ENCODE data around the gene FN3KRP.
"Not testable (repeated sequence)": the region's sequence is repeated elsewhere in the genome, so short reads cannot be mapped to it uniquely, and the experiment has no call there.

Gene FN3KRP

GRCh38 chr17:82740906-82741759, 24.6 kb downstream of the FN3KRP start:
- Histone ChIP-seq H3K9me3 (peaks cover 0 to 14% (median 7%) of the 10 kb centered on the region in 3 donors), H3K27ac (no peak overlapping the region), H3K36me3 (peaks cover 42 to 61% (median 58%) of the 10 kb centered on the region in 3 donors), H3K4me3 (no peak overlapping the region), H3K4me1 (peaks cover 0 to 15% (median 4%) of the 10 kb centered on the region in 4 donors), H3K27me3 (no peaks in the 10 kb centered on the region)
- no peak for TF ChIP-seq CTCF (IDR thresholded peaks at IDR 0.05)
- intact Hi-C loops (cut with DNase I; ENCODE audit: low total_unique reads), result no loop called here
- no peak for DNase-seq

GRCh38 chr17:82743344-82744219, 27.1 kb downstream of the FN3KRP start:
- Histone ChIP-seq H3K9me3 (peaks cover 0 to 14% (median 10%) of the 10 kb centered on the region in 3 donors), H3K27ac (no peak overlapping the region), H3K4me3 (no peak overlapping the region), H3K27me3 (no peaks in the 10 kb centered on the region), H3K36me3 (peaks cover 42 to 54% (median 53%) of the 10 kb centered on the region in 3 donors), H3K4me1 (no peaks in the 10 kb centered on the region)
- intact Hi-C loops (cut with DNase I; ENCODE audit: low total_unique reads), result no loop called here
- TF ChIP-seq CTCF (IDR thresholded peaks at IDR 0.05), result no peak
- no peak for DNase-seq

- H3K4me1 ChIP-seq; intact Hi-C loops (cut with DNase I; ENCODE audit: low total_unique reads); H3K27ac ChIP-seq; H3K4me3 ChIP-seq; DNase-seq; H3K27me3 ChIP-seq: not testable (repeated sequence)
- peaks cover 0 to 14% (median 10%) of the 10 kb centered on the region in 3 donors for H3K9me3 ChIP-seq
- peaks cover 36 to 46% (median 46%) of the 10 kb centered on the region in 3 donors for H3K36me3 ChIP-seq
Measured at GRCh38 chr17:82744736-82745135, 28.2 kb downstream of the FN3KRP start.

GRCh38 chr17:82745524-82745923, 29.0 kb downstream of the FN3KRP start:
- intact Hi-C loops (cut with DNase I; ENCODE audit: low total_unique reads), result no loop called here
- H3K9me3 ChIP-seq, result peaks cover 0 to 10% (median 9%) of the 10 kb centered on the region in 3 donors
- H3K4me1 ChIP-seq, result no peaks in the 10 kb centered on the region
- no peak overlapping the region for H3K4me3 ChIP-seq
- DNase-seq, result no peak
- no peak overlapping the region for H3K27ac ChIP-seq
- no peaks in the 10 kb centered on the region for H3K27me3 ChIP-seq
- H3K36me3 ChIP-seq, result peaks cover 28 to 38% (median 38%) of the 10 kb centered on the region in 3 donors
- no peak for TF ChIP-seq CTCF (IDR thresholded peaks at IDR 0.05)

- no peak for TF ChIP-seq CTCF (IDR thresholded peaks at IDR 0.05)
- no peak for DNase-seq
- Histone ChIP-seq H3K9me3 (peaks cover 0 to 10% (median 0%) of the 10 kb centered on the region in 3 donors), H3K4me3 (no peak overlapping the region), H3K27ac (no peak overlapping the region), H3K4me1 (peaks cover 0 to 14% (median 12%) of the 10 kb centered on the region in 4 donors), H3K27me3 (no peaks in the 10 kb centered on the region), H3K36me3 (peaks cover 0 to 6% (median 6%) of the 10 kb centered on the region in 3 donors)
- intact Hi-C loops (cut with DNase I; ENCODE audit: low total_unique reads), result no loop called here
Measured at GRCh38 chr17:82748756-82749155, 32.2 kb downstream of the FN3KRP start.
